SJCRH30 (cell line): ENCODE measurements around the gene OR10K1. TPM values are rescaled to one million over a fixed set of nuclear protein-coding genes. Genes with fewer than 3 reads are reported as not detected.
"Not testable (repeated sequence)": the region's sequence is repeated elsewhere in the genome, so short reads cannot be mapped to it uniquely, and the experiment has no call there.

Experiments
- DNase-seq, 2 experiments: peaks; one replicate each; pipeline ENCODE4 v3.0.0-alpha.2; 2015 to 2020
- H3K27ac ChIP-seq: fragments of 250-450 bp; sonication (Bioruptor Pico); 2 replicates; pipeline ENCODE4 v1.5.1; 2020; ENCODE audit warnings: mild to moderate bottlenecking, moderate library complexity
- H3K27me3 ChIP-seq: fragments of 250-450 bp; sonication (Bioruptor Pico); 2 replicates; pipeline ENCODE4 v1.5.1; 2020; ENCODE audit warnings: mild to moderate bottlenecking, moderate library complexity
- H3K36me3 ChIP-seq: fragments of 250-450 bp; sonication (Bioruptor Pico); 2 replicates; pipeline ENCODE4 v1.5.1; 2020; ENCODE audit warnings: mild to moderate bottlenecking, moderate library complexity
- H3K4me1 ChIP-seq: fragments of 250-450 bp; sonication (Bioruptor Pico); 2 replicates; pipeline ENCODE4 v1.5.1; 2020; ENCODE audit warnings: mild to moderate bottlenecking, moderate library complexity
- H3K4me3 ChIP-seq: fragments of 250-450 bp; sonication (Bioruptor Pico); 2 replicates; pipeline ENCODE4 v1.5.1; 2020; ENCODE audit warnings: mild to moderate bottlenecking, moderate library complexity
- H3K9me3 ChIP-seq: fragments of 250-450 bp; sonication (Bioruptor Pico); replicated peaks from 2 replicates; pipeline ENCODE4 v1.5.1; 2020; ENCODE audit warnings: mild to moderate bottlenecking, moderate library complexity
- total RNA-seq: library from RNA; depleted of rRNA; stranded (reverse); fragments of >200 nt; shearing (Covaris generic); gene quantifications from 2 replicates; pipeline ENCODE4 v1.2.3, GENCODE V29; 2014; rRNA removed

OR10K1 gene, protein sequence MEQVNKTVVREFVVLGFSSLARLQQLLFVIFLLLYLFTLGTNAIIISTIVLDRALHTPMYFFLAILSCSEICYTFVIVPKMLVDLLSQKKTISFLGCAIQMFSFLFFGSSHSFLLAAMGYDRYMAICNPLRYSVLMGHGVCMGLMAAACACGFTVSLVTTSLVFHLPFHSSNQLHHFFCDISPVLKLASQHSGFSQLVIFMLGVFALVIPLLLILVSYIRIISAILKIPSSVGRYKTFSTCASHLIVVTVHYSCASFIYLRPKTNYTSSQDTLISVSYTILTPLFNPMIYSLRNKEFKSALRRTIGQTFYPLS
- total RNA-seq, result not detected in 2 replicates

DNA sequence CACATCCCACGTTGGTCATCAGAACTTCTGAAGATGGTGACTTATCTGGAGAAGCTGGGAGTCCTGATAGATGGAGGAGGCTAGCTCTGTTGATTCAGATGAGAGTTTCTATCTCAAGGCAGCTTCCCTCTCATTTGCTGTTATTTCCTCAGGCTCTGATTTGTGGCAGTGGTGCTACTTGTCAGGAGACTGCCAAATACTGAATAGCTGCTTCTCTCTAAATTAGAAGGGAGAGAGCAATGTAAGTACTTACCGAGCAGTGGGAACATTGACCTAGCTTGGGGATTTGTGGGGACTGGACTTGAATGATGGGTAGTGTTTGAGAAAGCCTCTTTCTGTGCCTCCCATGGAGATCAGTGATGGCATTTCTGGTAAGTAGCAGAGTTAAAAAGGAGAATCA, at the start of gene OR10K1:
Gene OR10K1 (plus strand): TSS at position 301 of the 400 bp plus-strand sequence. CDS start 3,728 bp downstream, outside the sequence.
- H3K4me3 ChIP-seq, result no peak within 1 kb of the TSS
- no peaks in the 10 kb centered on the region for H3K9me3 ChIP-seq
- no peaks in the 10 kb centered on the region for H3K36me3 ChIP-seq
- H3K4me1 ChIP-seq, result no peaks in the 10 kb centered on the region; the same call in 1 of the 2 replicates
- H3K27me3 ChIP-seq, result no peaks in the 10 kb centered on the region
- no peak within 1 kb of the TSS for H3K27ac ChIP-seq
- DNase-seq, result no peak

DNA sequence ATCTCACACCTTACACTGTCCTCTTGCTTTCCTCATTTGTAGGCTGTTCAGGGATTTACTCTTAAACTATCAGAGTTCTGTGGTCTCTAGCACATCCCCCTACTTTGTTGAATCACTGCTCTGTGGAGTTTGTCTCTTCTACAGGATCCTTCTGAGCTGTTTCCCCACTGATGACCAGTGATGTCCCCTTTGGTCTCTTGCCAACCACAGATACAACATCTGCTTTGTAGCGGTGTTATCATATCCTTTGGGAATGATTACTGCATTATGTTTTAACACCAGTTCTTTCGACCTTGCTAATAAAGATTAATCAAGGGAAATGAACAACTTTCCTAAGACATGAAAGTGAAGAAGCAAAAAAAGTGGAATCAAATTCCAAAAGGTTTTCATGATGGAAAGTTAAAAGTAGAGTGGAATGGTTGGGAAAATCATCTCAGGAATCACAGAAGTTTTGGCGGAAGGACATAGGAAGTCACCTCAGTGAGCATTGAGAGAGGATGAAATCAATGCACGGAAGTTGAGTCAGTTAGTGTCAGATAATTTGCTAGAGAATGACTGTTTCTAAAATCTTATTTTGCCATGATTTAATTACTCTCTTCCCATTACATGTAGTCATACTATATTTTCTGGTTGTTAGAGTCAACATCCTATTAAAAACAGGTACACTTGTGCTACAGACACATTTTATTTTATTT, 46.8 kb upstream of the OR10K1 start:
- no peak for DNase-seq
- H3K36me3 ChIP-seq, result no peaks in the 10 kb centered on the region
- no peaks in the 10 kb centered on the region for H3K27me3 ChIP-seq

DNA sequence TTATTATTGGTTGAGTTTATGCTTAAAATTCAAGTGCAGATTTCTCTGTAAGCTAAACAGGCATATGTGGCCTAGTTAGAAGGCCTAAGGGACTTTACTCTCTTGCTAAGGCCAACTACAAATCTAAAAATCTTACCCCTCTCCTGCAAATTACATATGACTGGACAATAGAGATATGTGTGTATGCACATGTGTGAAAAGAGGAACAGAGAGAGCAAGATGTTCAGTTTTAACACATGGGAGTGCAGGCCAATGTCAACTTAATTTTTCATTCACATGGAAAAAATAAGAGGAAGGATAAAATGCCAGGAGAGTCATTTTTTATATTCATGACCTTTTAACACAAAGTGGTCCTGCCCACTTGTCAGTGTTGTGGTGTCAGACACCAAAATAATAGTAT, 44.0 kb upstream of the OR10K1 start:
- H3K9me3 ChIP-seq, result no peaks in the 10 kb centered on the region
- no peak overlapping the region for H3K4me3 ChIP-seq
- no peaks in the 10 kb centered on the region for H3K36me3 ChIP-seq
- no peaks in the 10 kb centered on the region for H3K27me3 ChIP-seq
- no peak for DNase-seq
- H3K4me1 ChIP-seq, result no peaks in the 10 kb centered on the region
- H3K27ac ChIP-seq, result no peak overlapping the region

More for the DNA sequence above, 46.8 kb upstream of the OR10K1 start:
- Histone ChIP-seq H3K4me1 (no peaks in the 10 kb centered on the region), H3K4me3 (no peak overlapping the region), H3K27ac (no peak overlapping the region), H3K9me3 (no peaks in the 10 kb centered on the region)

DNA sequence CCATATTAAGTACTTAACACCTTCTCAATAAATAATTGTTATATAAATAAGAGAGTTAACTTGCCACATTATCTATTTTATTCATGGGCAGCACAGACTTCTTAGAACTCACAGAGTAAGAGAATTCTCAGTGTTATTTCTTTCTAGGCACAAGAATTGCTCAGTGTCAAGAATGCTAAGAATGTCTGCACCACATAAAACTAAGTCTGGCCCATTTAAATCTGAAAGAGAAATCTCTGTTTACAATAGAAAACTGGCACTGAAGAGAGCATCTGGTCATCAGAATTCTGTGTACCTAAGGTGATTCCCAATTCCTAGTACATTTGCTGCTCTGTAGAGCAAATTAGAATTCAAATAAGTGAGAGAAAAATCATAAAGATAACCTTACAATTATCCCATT, 39.4 kb upstream of the OR10K1 start:
- no peak overlapping the region for H3K27ac ChIP-seq
- no peaks in the 10 kb centered on the region for H3K27me3 ChIP-seq
- H3K4me3 ChIP-seq, result no peak overlapping the region
- H3K36me3 ChIP-seq, result no peaks in the 10 kb centered on the region
- no peaks in the 10 kb centered on the region for H3K4me1 ChIP-seq
- no peaks in the 10 kb centered on the region for H3K9me3 ChIP-seq
- DNase-seq, result no peak

DNA sequence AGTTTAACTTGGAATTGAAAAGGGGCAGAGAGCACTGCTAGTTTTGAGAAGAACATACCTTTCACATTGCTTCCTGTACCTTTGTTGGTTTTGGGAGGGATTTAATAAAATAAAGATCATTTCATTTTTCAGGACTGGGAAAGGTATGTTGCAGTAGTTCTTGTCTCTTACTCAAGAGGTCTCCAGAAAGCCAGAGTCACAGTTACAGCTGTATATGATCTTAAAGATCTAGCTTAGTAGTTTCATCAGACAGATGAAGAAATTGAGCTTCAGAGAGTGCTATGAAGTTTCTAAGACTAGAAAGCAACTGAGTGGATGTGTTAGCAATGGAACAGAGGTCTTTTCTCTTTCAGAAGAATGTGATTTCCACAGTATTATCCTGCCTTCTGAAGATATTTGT, 36.6 kb upstream of the OR10K1 start:
- Histone ChIP-seq H3K4me3 (no peak overlapping the region), H3K9me3 (no peaks in the 10 kb centered on the region), H3K27ac (no peak overlapping the region), H3K27me3 (no peaks in the 10 kb centered on the region), H3K4me1 (no peaks in the 10 kb centered on the region), H3K36me3 (no peaks in the 10 kb centered on the region)
- DNase-seq, result no peak

DNA sequence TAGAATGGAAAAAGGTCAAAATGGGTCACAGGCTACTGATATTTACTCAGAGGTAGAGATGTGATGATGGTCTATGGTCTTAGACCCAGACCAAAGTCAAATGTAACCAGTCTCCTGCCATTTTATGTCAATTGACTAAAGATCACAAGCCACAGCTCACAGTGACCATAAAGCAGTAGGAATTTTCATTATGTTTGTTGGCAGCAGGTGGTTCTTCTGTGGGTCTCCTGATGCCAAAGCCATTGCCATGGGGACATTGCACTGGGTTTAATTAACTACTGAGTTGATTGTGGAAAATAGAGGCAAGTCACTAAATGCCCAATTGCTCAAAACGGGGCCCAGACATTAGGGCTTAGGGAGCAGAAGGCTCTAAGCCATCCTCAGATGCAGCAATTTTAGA, 35.5 kb upstream of the OR10K1 start, which contains the start of gene OR10K2:
Gene OR10K2 (minus strand): TSS at position 101 of the 400 bp plus-strand sequence. CDS start 5,371 bp downstream, outside the sequence.
- H3K36me3 ChIP-seq, result no peaks in the 10 kb centered on the region
- H3K4me3 ChIP-seq, result no peak within 1 kb of the TSS
- H3K27ac ChIP-seq, result no peak within 1 kb of the TSS
- H3K27me3 ChIP-seq, result no peaks in the 10 kb centered on the region
- no peaks in the 10 kb centered on the region for H3K4me1 ChIP-seq
- H3K9me3 ChIP-seq, result no peaks in the 10 kb centered on the region
- no peak for DNase-seq

DNA sequence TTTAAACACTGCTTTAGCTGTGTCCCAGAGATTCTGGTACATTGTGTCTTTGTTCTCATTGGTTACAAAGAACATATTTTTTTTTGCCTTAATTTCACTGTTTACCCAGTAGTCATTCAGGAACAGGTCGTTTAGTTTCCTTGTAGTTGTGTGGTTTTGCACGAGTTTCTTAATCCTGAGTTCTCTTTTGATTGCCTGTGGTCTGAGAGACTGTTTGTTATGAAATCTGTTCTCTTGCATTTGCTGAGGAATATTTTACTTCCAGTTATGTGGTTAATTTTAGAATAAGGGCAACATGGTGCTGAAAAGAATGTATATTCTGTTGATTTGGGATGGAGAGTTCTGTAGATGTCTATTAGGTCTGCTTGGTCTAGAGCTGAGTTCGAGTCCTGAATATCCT, 31.5 kb upstream of the OR10K1 start:
- H3K27ac ChIP-seq, H3K9me3 ChIP-seq, H3K36me3 ChIP-seq, H3K27me3 ChIP-seq, H3K4me3 ChIP-seq, H3K4me1 ChIP-seq, DNase-seq: not testable (repeated sequence)

DNA sequence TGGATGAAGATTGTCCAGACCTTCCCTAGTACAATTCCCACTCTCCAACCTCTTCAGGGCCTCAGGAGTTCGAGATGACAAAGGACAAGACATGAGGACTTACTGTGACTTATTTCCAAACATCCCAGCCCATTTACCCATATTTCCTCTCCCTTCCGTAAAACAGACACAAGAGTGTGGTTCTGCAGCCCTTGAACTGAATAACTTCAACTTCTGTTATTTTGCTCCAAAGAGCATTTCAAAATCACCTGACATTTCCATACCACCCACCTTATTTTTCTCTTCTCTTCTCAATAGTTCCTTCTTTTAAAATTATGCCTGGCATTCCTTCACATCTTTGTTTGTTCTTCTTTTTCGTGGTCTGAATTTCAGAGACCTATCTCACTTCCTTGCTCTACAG, 26.9 kb upstream of the OR10K1 start:
- no peak overlapping the region for H3K4me3 ChIP-seq
- H3K36me3 ChIP-seq, result no peaks in the 10 kb centered on the region
- no peaks in the 10 kb centered on the region for H3K9me3 ChIP-seq
- H3K27ac ChIP-seq, result no peak overlapping the region
- no peaks in the 10 kb centered on the region for H3K27me3 ChIP-seq
- DNase-seq, result no peak
- no peaks in the 10 kb centered on the region for H3K4me1 ChIP-seq

DNA sequence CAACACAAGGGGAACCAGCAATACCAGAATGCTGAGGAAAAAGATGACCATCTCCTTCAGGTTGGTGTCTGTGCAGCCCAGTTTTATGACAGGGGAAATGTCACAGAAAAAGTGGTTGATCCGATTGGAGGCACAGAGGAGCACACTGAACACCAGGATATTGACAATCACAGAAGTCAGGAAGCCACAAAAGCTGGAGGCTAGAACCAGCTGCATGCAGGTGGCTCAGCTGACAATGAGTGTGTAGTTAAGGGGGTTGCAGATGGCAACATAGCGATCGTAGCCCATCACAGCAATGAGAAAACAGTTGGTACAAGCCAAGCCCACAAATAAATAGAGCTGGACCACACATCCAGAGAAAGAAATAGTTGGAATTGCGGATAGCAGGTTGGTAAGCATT, 16.3 kb upstream of the OR10K1 start:
- DNase-seq, result no peak
- Histone ChIP-seq H3K27me3 (no peaks in the 10 kb centered on the region), H3K4me1 (no peaks in the 10 kb centered on the region), H3K36me3 (no peaks in the 10 kb centered on the region), H3K9me3 (no peaks in the 10 kb centered on the region), H3K4me3 (no peak overlapping the region), H3K27ac (no peak overlapping the region)

DNA sequence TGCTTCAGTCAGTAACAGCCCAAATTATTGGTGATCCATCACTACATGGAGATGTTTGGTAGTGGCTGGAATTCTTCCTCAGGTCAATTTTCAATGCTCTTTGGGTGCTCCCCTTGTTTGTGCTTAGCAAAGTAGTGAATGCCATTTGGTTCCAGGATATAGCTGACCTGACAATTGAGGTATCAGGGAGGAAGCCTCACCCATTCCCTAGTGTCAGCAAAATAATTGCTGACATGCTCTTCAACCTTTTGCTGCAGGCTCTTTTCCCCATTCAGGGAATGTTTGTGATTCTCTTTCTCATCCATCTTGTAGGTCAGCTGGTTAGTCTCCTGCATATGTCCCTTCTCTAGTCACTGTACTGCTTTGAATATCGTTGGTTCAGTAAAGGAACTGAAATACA, 7.1 kb upstream of the OR10K1 start:
- Histone ChIP-seq H3K4me1 (no peaks in the 10 kb centered on the region; the same call in 1 of the 2 replicates), H3K4me3 (no peak overlapping the region), H3K36me3 (no peaks in the 10 kb centered on the region), H3K9me3 (no peaks in the 10 kb centered on the region), H3K27me3 (no peaks in the 10 kb centered on the region), H3K27ac (no peak overlapping the region)
- no peak for DNase-seq

DNA sequence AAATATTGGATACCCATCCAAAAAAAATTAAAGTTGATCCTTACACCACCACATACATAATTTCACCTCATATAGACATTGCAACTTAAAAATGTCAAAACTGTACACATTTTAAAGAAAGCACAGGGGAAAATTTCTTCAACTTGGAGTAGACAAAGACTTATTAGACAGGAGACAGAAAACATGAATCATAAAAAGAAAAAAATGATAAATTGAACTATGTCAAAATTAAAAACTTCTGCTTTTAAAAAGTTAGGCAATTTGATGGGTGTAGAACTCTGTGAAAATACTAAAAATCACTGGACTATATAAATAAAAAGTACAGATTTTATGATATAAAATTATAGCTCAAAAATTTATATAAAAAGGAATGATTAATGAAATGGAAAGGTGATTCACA, 4.4 kb upstream of the OR10K1 start:
- Histone ChIP-seq H3K4me3 (no peak overlapping the region), H3K4me1 (no peaks in the 10 kb centered on the region; the same call in 1 of the 2 replicates), H3K27ac (no peak overlapping the region), H3K27me3 (no peaks in the 10 kb centered on the region), H3K36me3 (no peaks in the 10 kb centered on the region), H3K9me3 (no peaks in the 10 kb centered on the region)
- DNase-seq, result no peak

DNA sequence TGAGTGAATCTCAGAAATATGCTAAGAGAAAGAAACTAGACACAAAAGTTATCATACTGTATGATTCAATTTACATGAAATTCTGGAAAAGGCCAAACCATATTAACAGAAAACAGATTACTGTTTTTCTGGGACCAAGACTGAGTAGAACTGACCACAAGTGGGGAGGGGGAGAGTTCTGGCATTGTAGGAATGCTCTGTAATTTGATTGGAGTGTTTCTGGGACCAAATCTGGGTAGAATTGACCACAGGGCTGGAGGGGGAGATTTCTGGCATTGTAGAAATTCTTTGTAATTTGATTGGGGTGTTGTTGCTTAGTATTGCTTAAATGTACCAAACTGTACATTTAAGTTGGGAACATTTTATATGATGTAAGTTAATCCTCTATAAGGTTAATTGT, 3.4 kb upstream of the OR10K1 start:
- Histone ChIP-seq H3K27ac (no peak overlapping the region), H3K4me3 (no peak overlapping the region), H3K27me3 (no peaks in the 10 kb centered on the region), H3K9me3 (no peaks in the 10 kb centered on the region), H3K36me3 (no peaks in the 10 kb centered on the region), H3K4me1 (no peaks in the 10 kb centered on the region; the same call in 1 of the 2 replicates)
- peak in 1 of 2 experiments; percentile 1 for DNase-seq

DNA sequence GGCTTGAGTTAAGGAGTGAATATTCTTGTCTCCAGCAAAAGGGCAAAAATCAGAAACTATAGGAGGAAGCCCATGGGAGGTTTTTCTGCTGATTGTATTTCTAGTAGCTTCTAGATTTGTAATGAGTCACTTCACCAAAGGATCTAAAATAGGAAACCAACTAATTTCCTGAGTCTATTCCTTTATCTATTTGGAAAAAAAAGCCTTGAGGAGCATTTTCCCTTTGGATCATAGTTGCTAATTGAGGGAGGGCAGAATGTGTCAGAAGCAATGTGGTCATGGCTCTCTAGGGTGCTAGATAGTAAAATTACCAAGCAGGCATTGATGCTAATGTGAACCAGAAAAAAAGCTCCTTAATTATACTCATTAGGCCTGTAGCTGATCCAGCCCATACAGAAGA, 10.3 kb downstream of the OR10K1 start, which contains the start of gene OR10R2:
Gene OR10R2 (plus strand): TSS at position 301 of the 400 bp plus-strand sequence. CDS start 106 bp downstream, outside the sequence.
- H3K9me3 ChIP-seq, result no peaks in the 10 kb centered on the region
- H3K4me1 ChIP-seq, result no peaks in the 10 kb centered on the region
- no peak within 1 kb of the TSS for H3K4me3 ChIP-seq
- DNase-seq, result no peak
- no peaks in the 10 kb centered on the region for H3K36me3 ChIP-seq
- H3K27ac ChIP-seq, result no peak within 1 kb of the TSS
- no peaks in the 10 kb centered on the region for H3K27me3 ChIP-seq

DNA sequence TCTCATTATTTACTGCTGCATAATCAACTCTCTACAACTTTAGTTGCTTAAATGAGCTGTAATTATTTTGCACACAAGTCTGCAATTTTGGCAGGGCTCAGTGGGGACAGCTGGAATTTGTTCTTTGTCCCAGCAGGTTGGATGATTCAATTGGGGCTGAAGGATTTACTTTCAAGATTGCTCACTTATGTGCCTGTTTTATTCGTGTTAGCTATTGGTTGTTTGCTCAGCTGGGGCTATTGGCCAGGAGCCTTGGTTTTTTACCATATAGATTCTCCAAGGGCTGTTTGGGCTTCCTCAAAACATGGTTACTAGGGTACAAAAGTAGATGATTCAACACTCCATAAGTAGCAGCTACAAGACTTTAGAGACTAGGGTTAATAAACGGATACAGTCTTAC, 23.8 kb downstream of the OR10K1 start:
- Histone ChIP-seq H3K36me3 (no peaks in the 10 kb centered on the region), H3K4me1 (peaks cover 24% of the 10 kb centered on the region), H3K27me3 (no peaks in the 10 kb centered on the region), H3K27ac (peak overlapping the region; percentile 80), H3K4me3 (no peak overlapping the region), H3K9me3 (no peaks in the 10 kb centered on the region)
- peak; percentile 12 to 50 for DNase-seq

DNA sequence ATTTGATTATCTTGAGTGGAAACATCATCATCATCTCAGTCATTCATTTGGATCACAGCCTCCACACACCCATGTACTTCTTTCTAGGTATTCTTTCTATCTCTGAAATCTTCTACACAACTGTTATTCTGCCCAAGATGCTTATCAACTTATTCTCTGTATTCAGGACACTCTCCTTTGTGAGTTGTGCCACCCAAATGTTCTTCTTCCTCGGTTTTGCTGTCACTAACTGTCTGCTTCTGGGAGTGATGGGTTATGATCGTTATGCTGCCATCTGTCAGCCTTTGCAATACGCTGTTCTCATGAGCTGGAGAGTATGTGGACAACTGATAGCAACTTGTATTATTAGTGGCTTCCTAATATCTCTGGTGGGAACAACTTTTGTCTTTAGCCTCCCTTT, 29.7 kb downstream of the OR10K1 start:
- Histone ChIP-seq H3K4me1 (peaks cover 12% of the 10 kb centered on the region), H3K27me3 (no peaks in the 10 kb centered on the region), H3K9me3 (no peaks in the 10 kb centered on the region), H3K4me3 (no peak overlapping the region), H3K27ac (no peak overlapping the region), H3K36me3 (no peaks in the 10 kb centered on the region)
- no peak for DNase-seq
